Measurements from ENCODE around the gene UBFD1.
"Not testable (repeated sequence)": the region's sequence is repeated elsewhere in the genome, so short reads cannot be mapped to it uniquely, and the experiment has no call there.

UBFD1 gene

GRCh38 chr16:23527961-23528643 is 29.4 kb upstream of the UBFD1 start:
- DNase-seq (ENCODE audit: low read depth in 2 of 2), result no peak

- DNase-seq (ENCODE audit: low read depth in 2 of 2), result no peak
These were observed 28.8 kb upstream of the UBFD1 start for GRCh38 chr16:23528644-23529310.

- DNase-seq (ENCODE audit: low read depth in 2 of 2), result no peak
These were observed 27.5 kb upstream of the UBFD1 start for GRCh38 chr16:23530062-23530461.

DNA sequence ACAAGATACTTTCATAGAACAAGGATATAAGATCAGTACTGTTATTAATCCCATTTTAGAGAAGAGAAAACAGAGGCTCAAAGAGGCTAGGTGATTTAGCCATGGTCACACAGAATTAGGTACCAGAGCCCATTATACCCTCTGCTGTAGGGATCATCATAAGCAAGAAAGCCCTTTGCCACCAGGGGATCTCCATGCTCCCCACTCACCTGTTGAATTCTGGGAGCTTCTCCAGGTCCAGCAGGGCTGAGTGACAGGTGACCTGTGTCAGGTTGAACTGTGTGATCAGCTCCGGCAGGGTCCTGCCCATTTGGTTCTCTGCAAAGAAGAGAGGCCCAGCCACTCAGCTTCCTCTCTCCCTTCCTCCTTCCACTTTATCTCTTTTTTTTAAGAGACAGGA is 25.1 kb upstream of the UBFD1 start:
- no peak for DNase-seq (ENCODE audit: low read depth in 2 of 2)

DNA sequence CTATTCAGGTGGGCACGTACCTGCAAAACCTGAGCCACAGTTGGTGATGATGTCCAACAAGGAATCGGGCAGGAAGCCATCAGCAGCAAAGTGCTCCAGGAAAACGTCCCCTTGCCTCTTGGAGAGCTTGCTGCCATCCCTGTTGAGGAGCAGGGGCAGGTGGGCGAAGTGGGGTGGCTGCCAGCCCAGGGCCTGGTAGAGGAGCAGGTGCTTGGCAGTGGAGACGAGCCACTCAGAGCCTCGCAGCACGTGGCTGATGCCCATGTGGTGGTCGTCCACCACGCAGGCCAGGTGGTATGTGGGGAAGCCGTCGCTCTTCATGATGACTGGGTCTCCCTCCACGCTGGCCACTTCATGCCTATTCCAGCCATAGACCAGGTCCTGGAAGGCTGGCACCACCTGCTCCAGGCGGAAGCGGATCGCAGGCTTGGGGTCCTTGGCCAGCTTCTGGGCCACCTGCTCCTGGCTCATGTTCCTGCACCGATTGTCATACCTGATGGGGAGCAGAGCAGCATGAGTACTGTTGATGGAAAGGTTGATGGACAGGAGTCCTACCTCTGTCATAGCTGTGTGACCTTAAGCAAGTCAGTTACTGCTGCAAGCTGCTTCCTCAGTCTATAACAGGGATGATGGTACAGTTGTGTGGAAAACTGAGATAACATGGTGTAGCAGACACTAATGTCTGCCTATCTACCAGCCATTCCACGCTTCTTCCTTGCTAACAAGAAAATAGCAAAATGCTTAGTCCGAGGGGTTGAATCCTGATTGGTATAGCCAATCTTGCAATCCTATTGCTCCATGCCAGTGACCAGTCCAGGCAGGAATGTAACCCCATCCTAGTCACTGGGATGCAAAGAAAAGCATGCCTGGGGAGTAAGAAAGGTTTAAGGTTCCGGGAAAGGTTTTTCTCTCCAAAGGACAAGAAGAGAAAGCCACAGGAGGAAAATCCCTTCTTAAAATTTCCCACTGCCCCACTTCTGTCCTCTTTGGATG is 22.4 kb upstream of the UBFD1 start:
- no peak for DNase-seq (ENCODE audit: low read depth in 2 of 2)

DNA sequence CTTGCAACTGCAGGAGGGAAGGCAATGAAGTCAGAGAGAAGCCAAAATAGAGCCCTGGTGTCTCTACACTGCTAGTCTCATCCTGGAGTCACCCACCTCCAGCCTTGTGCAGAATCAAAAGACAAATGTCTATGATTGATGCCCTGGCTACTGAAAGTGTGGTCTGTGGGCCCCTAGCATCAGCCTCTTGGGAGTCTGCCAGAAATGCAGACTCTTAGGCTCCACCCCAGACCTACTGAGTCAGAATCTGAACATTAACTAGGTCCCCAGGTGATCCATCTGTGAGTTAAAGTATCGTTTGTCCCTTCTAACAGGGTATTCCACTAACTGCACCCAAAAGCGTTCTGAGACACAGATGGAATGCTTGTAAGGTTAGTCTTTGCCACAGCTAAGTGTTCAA is 21.6 kb upstream of the UBFD1 start:
- DNase-seq (ENCODE audit: low read depth in 2 of 2), result no peak

- no peak for DNase-seq (ENCODE audit: low read depth in 2 of 2)
These were observed 20.1 kb upstream of the UBFD1 start for GRCh38 chr16:23537390-23537789.

GRCh38 chr16:23538919-23539278 is 18.6 kb upstream of the UBFD1 start:
- DNase-seq (ENCODE audit: low read depth in 2 of 2), result no peak

GRCh38 chr16:23539984-23540816 is 17.3 kb upstream of the UBFD1 start:
- no peak for DNase-seq (ENCODE audit: low read depth in 2 of 2)

GRCh38 chr16:23540817-23541178 is 16.7 kb upstream of the UBFD1 start:
- DNase-seq (ENCODE audit: low read depth in 2 of 2), result not testable (repeated sequence)

DNA sequence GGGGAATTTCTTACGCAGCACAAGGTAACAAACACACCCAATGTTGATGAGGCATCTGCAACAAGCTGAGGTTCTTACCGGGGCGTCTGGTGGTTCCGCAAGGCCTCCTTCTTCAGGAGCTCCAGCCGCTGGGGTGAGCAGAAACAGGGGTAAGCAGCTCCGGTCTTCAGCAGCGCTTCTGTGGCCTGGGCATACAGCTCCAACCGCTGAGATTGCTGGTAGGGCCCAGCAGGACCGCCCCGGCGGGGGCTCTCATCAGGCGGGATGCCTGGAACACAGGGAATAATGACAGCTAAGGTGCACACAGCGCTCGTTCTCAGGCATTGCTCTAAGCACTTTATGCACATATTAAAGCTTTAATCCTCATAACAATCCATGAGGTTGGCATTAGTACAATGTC is 13.1 kb upstream of the UBFD1 start:
- DNase-seq (ENCODE audit: low read depth in 2 of 2), result no peak

DNA sequence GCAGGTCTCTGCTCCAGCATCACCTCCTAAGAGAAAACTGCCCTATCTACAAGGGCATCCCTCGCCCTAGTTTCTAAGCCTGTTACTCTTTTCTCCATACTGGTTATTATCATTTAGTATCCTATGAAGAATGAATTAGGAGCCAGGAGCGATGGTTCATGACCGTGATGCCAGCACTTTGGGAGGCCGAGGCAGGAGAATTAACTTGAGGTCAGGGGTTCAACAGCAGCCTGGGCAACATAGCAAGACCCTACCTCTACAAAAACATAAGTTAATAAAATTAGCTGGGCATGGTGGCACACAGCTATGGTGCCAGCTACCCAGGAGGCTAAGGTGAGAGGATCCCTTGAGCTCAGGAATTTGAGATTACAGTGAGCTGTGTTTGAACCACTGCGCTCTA is 7.6 kb upstream of the UBFD1 start:
- no peak for DNase-seq (ENCODE audit: low read depth in 2 of 2)

DNA sequence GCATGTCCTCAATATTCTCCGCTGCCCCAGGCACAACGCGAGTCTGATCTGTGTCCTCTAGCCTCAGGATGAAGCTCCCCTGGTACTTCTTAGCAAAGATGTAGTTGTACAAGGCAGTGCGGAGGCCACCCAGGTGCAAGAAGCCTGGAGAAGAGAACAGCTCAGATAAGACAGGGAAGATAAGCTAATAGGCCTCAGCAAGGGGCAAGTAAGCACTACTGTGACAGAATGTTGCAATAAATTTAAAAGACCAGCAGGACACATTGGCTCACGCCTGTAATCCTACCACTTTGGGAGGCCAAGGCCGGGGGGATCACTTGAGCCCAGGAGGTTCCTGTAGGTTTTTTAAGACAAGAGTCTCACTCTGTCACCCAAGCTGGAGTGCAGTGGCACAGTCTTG is 5.4 kb upstream of the UBFD1 start:
- DNase-seq (ENCODE audit: low read depth in 2 of 2), result no peak

DNA sequence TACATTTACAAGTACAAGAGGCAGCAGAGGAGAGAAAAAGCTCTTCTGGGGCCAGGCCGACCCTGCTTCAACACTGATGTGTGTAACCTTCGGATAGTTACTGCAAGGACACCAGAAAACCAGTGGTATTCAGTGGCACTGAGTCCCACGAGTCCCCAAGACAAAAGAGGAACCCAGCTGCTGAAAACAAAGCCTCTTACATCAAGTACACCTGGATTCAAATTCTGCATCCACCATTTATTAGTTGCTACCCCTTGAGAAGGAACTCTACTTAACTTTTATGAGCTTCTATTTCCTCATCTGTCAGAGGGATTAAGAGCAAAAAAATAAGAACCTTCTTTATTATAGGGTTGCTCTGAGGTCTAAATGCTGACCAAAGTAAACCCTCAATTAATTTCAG is 3.0 kb upstream of the UBFD1 start:
- no peak for DNase-seq (ENCODE audit: low read depth in 2 of 2)

- DNase-seq (ENCODE audit: low read depth in 2 of 2), result no peak
These were observed 514 bp downstream of the UBFD1 start for GRCh38 chr16:23557779-23558702.

DNA sequence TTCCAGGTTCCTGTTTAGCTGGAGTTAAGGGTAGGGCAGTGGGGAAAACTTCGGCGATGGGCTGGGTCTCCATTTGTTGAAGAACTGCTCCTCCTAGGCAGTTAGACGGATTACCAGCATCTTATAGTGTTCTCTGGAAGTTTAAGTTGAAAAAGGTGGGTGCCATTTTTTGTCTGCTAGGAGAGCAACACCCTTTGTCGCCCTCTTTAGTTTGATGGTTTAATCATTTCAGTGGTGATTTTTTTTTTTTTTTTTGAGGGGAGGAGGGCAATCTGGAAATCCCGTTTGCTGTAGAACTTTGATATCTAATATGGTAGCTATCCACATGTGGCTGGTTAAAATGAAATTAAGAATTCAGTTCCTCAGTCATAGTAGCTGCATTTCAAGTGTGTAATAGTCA is 4.1 kb downstream of the UBFD1 start:
- no peak for DNase-seq (ENCODE audit: low read depth in 2 of 2)

- DNase-seq (ENCODE audit: low read depth in 2 of 2), result no peak
These were observed 5.0 kb downstream of the UBFD1 start for GRCh38 chr16:23562505-23562904.

DNA sequence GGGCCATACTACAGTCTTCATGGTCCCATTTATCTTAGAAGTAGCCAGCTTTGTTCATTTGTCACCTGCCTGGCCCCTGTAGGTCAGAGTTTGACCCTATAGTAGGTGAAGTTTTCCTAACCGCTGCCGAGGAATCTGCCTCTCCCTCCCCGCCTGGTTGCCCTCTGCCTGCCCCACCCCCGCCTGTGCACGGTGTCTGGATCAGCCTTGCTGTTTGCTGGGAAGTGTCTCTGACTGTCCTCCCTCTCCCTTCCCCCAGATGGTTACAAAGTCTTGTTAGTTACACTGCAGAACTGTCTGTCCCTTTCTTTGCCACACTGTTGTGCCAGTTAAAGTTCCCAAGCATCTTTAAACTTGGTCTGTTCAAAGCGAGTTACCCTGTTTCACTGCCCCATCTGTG is 5.7 kb downstream of the UBFD1 start:
- DNase-seq (ENCODE audit: low read depth in 2 of 2), result no peak

GRCh38 chr16:23564575-23565363 is 7.2 kb downstream of the UBFD1 start:
- DNase-seq (ENCODE audit: low read depth in 2 of 2), result no peak

- DNase-seq (ENCODE audit: low read depth in 2 of 2), result no peak
These were observed 9.2 kb downstream of the UBFD1 start for GRCh38 chr16:23566724-23567123.
